GM13976 (cell line): Measurements from ENCODE around the gene ACTR1B.
A peak's percentile ranks its signal among the peaks of the same experiment; 100 is the strongest.

ENCODE experiments used
- DNase-seq: peaks from one replicate; pipeline ENCODE4 v3.0.0; 2012; ENCODE audit warnings: low spot score
- in situ Hi-C: fragments of 300-500 bp; cut with MboI; formaldehyde crosslinking; loops from one replicate; pipeline ENCODE4 v1.12.0; 2022; ENCODE audit warnings: low sequenced_read_pairs, mixed read lengths, inconsistent platforms; ENCODE audit not compliant: unreplicated experiment
- TF ChIP-seq, protein P1 (sequence below): IDR thresholded peaks from 2 replicates; pipeline ENCODE4 v1.5.1; 2012; ENCODE audit warnings: borderline replicate concordance, mild to moderate bottlenecking; ENCODE audit not compliant: insufficient read depth; ENCODE audit errors: extremely low read depth, missing control alignments, control extremely low read depth

ACTR1B gene

DNA sequence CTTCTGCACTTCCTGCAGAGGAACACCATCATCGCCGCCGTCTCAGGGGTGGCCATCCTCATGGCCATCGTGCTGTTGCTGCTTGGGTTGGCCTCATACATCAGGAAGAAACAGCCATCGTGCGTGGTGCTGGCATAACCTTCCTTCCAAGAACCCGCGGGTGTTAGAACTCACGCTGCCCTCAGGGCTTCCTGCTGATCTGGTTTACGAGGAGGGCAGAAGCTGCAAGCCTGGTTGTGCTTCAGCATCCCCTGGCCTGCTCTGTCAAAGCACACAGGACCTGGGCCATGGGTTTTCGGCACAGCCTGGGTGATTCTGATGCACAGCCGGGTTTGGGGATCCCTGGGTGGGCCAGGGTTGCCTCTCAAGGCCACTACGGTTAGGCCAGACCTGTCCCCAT, 37.3 kb upstream of the ACTR1B start:
- no peak for DNase-seq
- in situ Hi-C loops: loop anchor here (10.0 kb wide), 1 partner anchor 684 kb away; no protein-coding TSS in a partner anchor
- TF ChIP-seq, protein P1, sequence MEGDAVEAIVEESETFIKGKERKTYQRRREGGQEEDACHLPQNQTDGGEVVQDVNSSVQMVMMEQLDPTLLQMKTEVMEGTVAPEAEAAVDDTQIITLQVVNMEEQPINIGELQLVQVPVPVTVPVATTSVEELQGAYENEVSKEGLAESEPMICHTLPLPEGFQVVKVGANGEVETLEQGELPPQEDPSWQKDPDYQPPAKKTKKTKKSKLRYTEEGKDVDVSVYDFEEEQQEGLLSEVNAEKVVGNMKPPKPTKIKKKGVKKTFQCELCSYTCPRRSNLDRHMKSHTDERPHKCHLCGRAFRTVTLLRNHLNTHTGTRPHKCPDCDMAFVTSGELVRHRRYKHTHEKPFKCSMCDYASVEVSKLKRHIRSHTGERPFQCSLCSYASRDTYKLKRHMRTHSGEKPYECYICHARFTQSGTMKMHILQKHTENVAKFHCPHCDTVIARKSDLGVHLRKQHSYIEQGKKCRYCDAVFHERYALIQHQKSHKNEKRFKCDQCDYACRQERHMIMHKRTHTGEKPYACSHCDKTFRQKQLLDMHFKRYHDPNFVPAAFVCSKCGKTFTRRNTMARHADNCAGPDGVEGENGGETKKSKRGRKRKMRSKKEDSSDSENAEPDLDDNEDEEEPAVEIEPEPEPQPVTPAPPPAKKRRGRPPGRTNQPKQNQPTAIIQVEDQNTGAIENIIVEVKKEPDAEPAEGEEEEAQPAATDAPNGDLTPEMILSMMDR: no peak

DNA sequence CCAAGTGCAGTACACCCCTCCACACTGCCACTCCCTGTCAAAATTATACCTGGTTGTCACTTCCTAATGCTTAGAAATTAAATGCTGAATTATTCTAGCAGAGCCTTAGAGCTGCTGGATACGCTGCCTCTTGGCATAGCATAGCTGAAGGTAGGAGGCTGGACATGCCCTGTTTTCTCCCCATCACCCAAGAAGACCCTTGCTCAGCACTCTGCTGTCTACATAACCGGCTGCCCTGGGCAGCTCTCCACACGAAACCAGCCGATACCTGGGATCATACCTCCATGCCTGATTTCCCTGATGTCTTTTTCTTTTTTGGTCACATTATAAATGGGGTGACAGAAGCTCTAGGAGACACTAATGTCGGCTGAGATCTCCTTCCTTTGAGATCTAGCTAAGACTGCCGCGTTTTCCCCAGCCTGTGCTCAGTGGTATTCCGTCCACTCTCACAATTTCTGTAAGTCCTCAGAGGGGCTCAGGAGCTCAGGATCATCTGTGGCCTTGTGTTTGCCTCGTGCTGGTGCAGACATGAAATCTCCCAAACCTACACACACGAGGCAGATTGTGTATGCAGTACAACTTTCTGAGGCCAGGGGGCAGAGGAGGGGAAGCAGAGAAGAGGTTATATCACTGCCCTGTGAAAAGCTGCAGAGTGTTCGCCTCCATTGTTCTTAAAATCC, 36.1 kb upstream of the ACTR1B start:
- in situ Hi-C loops: loop anchor here (10.0 to 25.0 kb wide), 2 partner anchors 685 to 1638 kb away; no protein-coding TSS in a partner anchor
- TF ChIP-seq, protein P1: peak; percentile 63
- peak; percentile 71 for DNase-seq

DNA sequence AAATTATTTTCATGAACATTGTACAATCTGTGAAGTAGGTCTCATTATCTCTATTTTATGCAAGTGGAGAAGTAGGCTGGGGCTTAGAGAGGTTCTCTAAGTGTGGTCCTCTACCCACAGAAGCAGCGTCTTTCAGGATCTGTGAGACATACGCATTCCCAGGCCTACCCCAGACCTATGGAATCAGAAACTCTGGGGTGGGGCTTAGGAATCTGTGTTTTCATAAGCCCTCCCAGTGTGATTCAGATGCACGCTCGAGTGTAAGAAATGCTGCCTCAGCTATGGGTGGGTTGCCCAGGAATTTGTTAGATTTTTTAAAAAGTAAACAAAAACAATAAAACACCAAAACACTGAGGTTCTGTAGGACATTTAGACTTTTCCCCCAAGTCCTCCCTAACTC, 34.7 kb upstream of the ACTR1B start:
- TF ChIP-seq, protein P1: no peak
- in situ Hi-C loops: loop anchor here (25.0 kb wide), 1 partner anchor 1636 kb away; no protein-coding TSS in a partner anchor
- DNase-seq: no peak

DNA sequence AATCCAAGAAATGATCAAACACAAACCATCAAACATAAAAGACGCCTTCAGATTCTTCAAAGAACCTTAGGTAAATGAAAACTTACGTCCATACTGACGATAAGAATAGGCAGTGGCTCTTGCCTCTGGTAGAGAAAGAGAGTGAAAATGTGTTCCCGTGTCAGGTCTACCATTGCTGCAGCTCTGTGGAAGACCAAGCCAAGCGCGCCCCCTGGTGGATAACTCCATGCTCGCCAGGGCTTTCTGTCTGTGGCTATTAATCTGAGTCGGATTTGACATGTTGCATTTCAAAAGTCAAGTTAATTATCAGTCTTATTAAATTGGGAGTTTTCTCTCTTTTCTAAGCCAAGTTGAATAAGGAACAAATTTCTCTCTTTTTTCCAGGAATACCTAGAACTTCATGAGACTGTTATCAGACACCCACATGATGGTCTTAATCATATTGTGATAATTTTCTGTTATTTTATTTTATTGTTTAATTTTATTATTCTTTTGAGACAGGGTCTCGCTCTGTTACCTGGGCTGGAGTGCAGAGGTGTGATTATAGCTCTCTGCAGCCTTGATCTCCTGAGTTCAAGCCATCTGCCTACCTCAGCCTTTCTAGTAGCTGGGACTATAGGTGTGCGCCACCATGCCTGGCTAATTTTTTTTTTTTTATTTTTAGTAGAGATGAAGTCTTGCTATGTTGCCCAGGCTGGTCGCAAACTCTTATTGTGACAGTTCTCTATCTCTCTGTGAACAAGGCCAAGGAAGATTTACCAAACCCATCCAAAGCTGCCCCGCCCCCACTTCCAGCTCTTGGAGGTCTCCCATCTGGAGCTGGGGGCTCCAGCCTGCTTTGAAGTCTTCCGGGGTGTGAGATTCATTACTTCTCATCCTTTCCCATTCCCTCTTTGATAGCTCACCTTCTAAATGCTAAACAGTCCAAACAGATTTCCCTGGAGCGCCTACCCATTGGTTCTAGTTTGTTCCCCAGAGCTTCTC, 33.7 kb upstream of the ACTR1B start:
- in situ Hi-C loops: loop anchor here (25.0 kb wide), 1 partner anchor 1635 kb away; no protein-coding TSS in a partner anchor
- TF ChIP-seq, protein P1: peak; percentile 87
- peak; percentile 81 for DNase-seq

DNA sequence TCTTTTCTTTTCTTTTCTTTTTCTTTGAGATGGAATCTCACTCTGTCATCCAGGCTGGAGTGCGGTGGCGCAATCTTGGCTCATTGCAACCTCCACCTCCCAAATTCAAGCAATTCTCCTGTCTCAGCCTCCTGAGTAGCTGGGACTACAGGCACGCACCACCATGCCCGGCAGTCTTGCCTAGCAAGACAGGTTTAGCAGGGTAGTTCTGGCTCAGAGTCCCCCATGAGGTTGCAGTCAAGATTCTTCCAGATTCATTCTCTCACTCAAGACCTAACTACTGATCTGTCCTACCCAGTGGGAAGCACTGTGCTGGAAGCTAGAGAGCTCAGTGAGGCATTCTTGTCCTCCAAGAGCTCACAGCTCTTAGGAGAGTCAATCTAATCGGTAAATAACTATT, 31.9 kb upstream of the ACTR1B start:
- TF ChIP-seq, protein P1: no peak
- no peak for DNase-seq
- in situ Hi-C loops: loop anchor here (25.0 kb wide), 1 partner anchor 1633 kb away; no protein-coding TSS in a partner anchor

GRCh38 chr2:97693476-97693875, 29.6 kb upstream of the ACTR1B start:
- TF ChIP-seq, protein P1: no peak
- in situ Hi-C loops: loop anchor here (25.0 kb wide), 1 partner anchor 1631 kb away; no protein-coding TSS in a partner anchor

More at GRCh38 chr2:97693476-97693875, 29.6 kb upstream of the ACTR1B start:
- DNase-seq: no peak
